PC-3 (cell line): ENCODE data around the gene OR10AD1. TPM values are rescaled to one million over a fixed set of nuclear protein-coding genes. Genes with fewer than 3 reads are reported as not detected.

ENCODE experiments used
- ATAC-seq: fragments of 200-7000 bp; cut with Tn5 transposase; 2 replicates; pipeline ENCODE4 v1.9.1; 2020; ENCODE audit warnings: mild to moderate bottlenecking, moderate library complexity
- BruUV-seq: library from RNA; stranded (reverse); fragments of 400-500 nt; replicated peaks from 2 replicates; lab custom pipeline; 2021; lab: Mats Ljungman, UMichigan
- CTCF ChIA-PET: fragments of 300-600 bp; sonication (Branson Sonifier 250); formaldehyde crosslinking; loops from one replicate; lab custom pipeline; 2022; ENCODE audit warnings: antibody characterized with exemption; lab: Charles Lee
- POLR2A ChIA-PET: fragments of 300-600 bp; sonication (Branson Sonifier 250); formaldehyde crosslinking; loops from one replicate; lab custom pipeline; 2022; ENCODE audit warnings: antibody characterized with exemption; ENCODE audit not compliant: unreplicated experiment; lab: Charles Lee
- DNase-seq: peaks from one replicate; pipeline ENCODE4 v3.0.0-alpha.2; 2015
- H2AFZ ChIP-seq: fragments of 300-600 bp; sonication (generic); 2 replicates; pipeline ENCODE4 v1.6.0; 2016; ENCODE audit warnings: antibody characterized with exemption, low read length
- H3F3A ChIP-seq: fragments of 300-600 bp; sonication (generic); one replicate; pipeline ENCODE4 v1.6.0; 2017; ENCODE audit warnings: antibody characterized with exemption, low read length, control low read depth, mild to moderate bottlenecking; ENCODE audit not compliant: unreplicated experiment
- H3K27ac ChIP-seq: fragments of 300-600 bp; sonication (generic); 2 replicates; pipeline ENCODE4 v1.5.1; 2016; ENCODE audit warnings: mild to moderate bottlenecking, low read length
- H3K27me3 ChIP-seq: fragments of 300-600 bp; sonication (generic); 2 replicates; pipeline ENCODE4 v1.6.1; 2016; ENCODE audit warnings: low read length, mixed read lengths
- H3K36me3 ChIP-seq: fragments of 300-600 bp; sonication (generic); 2 replicates; pipeline ENCODE4 v1.6.1; 2016; ENCODE audit warnings: low read depth, mixed run types, low read length, mixed read lengths
- H3K4me1 ChIP-seq: fragments of 300-600 bp; sonication (generic); 2 replicates; pipeline ENCODE4 v1.5.1; 2016; ENCODE audit warnings: low read length; ENCODE audit not compliant: insufficient read depth
- H3K4me2 ChIP-seq: fragments of 300-600 bp; sonication (generic); 2 replicates; pipeline ENCODE4 v1.6.0; 2016; ENCODE audit warnings: low read length
- H3K4me3 ChIP-seq: fragments of 300-600 bp; sonication (generic); 2 replicates; pipeline ENCODE4 v1.5.1; 2016; ENCODE audit warnings: mild to moderate bottlenecking, low read length, mixed read lengths
- H3K79me2 ChIP-seq: fragments of 300-600 bp; sonication (generic); 2 replicates; pipeline ENCODE4 v1.6.1; 2017; ENCODE audit warnings: low read length, mixed read lengths
- H3K9ac ChIP-seq: fragments of 300-600 bp; sonication (generic); 2 replicates; pipeline ENCODE4 v1.6.0; 2016; ENCODE audit warnings: mild to moderate bottlenecking, low read length
- H3K9me2 ChIP-seq: fragments of 300-600 bp; sonication (generic); replicated peaks from 2 replicates; pipeline ENCODE4 v1.6.1; 2016; ENCODE audit warnings: mixed run types, low read length, mixed read lengths
- H3K9me3 ChIP-seq: fragments of 300-600 bp; sonication (generic); 2 replicates; pipeline ENCODE4 v1.6.1; 2016; ENCODE audit warnings: low read length, mixed read lengths
- H4K20me1 ChIP-seq: fragments of 300-600 bp; sonication (generic); 2 replicates; pipeline ENCODE4 v1.6.1; 2016; ENCODE audit warnings: low read length, mixed read lengths
- CTCF ChIP-seq: fragments of 300-600 bp; sonication (generic); conservative IDR thresholded peaks from 2 replicates; pipeline ENCODE4 v1.5.1; 2017; ENCODE audit warnings: antibody characterized with exemption, low read depth, mild to moderate bottlenecking, low read length
- EZH2 ChIP-seq: fragments of 300-600 bp; sonication (generic); IDR thresholded peaks from one replicate; pipeline ENCODE4 v1.6.1; 2017; ENCODE audit warnings: antibody characterized with exemption, mild to moderate bottlenecking, low read length; ENCODE audit not compliant: unreplicated experiment
- EZH2phosphoT487 ChIP-seq: fragments of 300-600 bp; sonication (generic); IDR thresholded peaks from 2 replicates; pipeline ENCODE4 v1.6.1; 2018; ENCODE audit warnings: mild to moderate bottlenecking, antibody characterized with exemption, low read length, borderline replicate concordance
- intact Hi-C: fragments of 100-400 bp; cut with micrococcal nuclease; formaldehyde crosslinking; loops from 2 replicates; pipeline ENCODE4 v1.9.0; 2023
- total RNA-seq: library from RNA; depleted of rRNA; stranded (reverse); fragments of >200 nt; gene quantifications from 2 replicates; pipeline ENCODE4 v1.2.3, GENCODE V29; 2014

Gene OR10AD1
- total RNA-seq, 1 experiment from 2014 or later, result not detected

GRCh38 chr12:48163150-48163747 lies 39.8 kb downstream of the OR10AD1 start:
- Histone ChIP-seq H3K9me2 (no peaks in the 10 kb centered on the region), H3K4me1 (no peaks in the 10 kb centered on the region), H4K20me1 (no peaks in the 10 kb centered on the region), H3K79me2 (no peaks in the 10 kb centered on the region), H3K27me3 (no peaks in the 10 kb centered on the region), H3K4me3 (no peak overlapping the region), H3F3A (no peaks in the 10 kb centered on the region), H3K4me2 (no peak overlapping the region), H3K27ac (no peak overlapping the region), H3K9me3 (no peaks in the 10 kb centered on the region), H3K9ac (no peak overlapping the region), H2AFZ (no peak overlapping the region), H3K36me3 (no peaks in the 10 kb centered on the region)
- DNase-seq (no peak), ATAC-seq (no peak)
- TF ChIP-seq EZH2 (no peak), CTCF (no peak), EZH2phosphoT487 (no peak)
- no TSS peak for BruUV-seq
- POLR2A ChIA-PET, result no interaction called here
- CTCF ChIA-PET, result no interaction called here
- intact Hi-C loops, result no loop called here

- no TSS peak for BruUV-seq
- Histone ChIP-seq H3K9me2 (no peaks in the 10 kb centered on the region), H3K4me2 (no peak overlapping the region), H3K4me3 (no peak overlapping the region), H2AFZ (no peak overlapping the region), H3K4me1 (peaks cover 14% of the 10 kb centered on the region), H3K36me3 (no peaks in the 10 kb centered on the region), H4K20me1 (no peaks in the 10 kb centered on the region), H3K9ac (no peak overlapping the region), H3K27ac (no peak overlapping the region), H3K27me3 (no peaks in the 10 kb centered on the region), H3K79me2 (peaks cover 14% of the 10 kb centered on the region), H3K9me3 (no peaks in the 10 kb centered on the region), H3F3A (no peaks in the 10 kb centered on the region)
- ChIA-PET CTCF (no interaction called here), POLR2A (no interaction called here)
- intact Hi-C loops, result no loop called here
- ATAC-seq (no peak), DNase-seq (no peak)
- TF ChIP-seq EZH2, result no peak
- no peak for TF ChIP-seq EZH2phosphoT487
- TF ChIP-seq CTCF, result no peak
These were observed 42.3 kb downstream of the OR10AD1 start for GRCh38 chr12:48160807-48161206.

GRCh38 chr12:48160046-48160445 lies 43.0 kb downstream of the OR10AD1 start:
- no peaks in the 10 kb centered on the region for H3K9me2 ChIP-seq
- CTCF ChIA-PET, result no interaction called here

More at GRCh38 chr12:48160046-48160445, 43.0 kb downstream of the OR10AD1 start:
- Histone ChIP-seq H3K9ac (no peak overlapping the region), H2AFZ (no peak overlapping the region), H3K27me3 (no peaks in the 10 kb centered on the region), H4K20me1 (no peaks in the 10 kb centered on the region), H3K27ac (no peak overlapping the region), H3K4me3 (no peak overlapping the region), H3K79me2 (peaks cover 15% of the 10 kb centered on the region), H3K36me3 (no peaks in the 10 kb centered on the region), H3K4me2 (no peak overlapping the region), H3K4me1 (peaks cover 14% of the 10 kb centered on the region), H3F3A (no peaks in the 10 kb centered on the region), H3K9me3 (no peaks in the 10 kb centered on the region)
- BruUV-seq, result no TSS peak
- POLR2A ChIA-PET, result no interaction called here
- ATAC-seq, result no peak
- intact Hi-C loops, result no loop called here
- no peak for DNase-seq
- no peak for TF ChIP-seq EZH2phosphoT487
- TF ChIP-seq EZH2, result no peak
- TF ChIP-seq CTCF, result no peak
